Measurements from ENCODE around the gene SSC5D.

DNA sequence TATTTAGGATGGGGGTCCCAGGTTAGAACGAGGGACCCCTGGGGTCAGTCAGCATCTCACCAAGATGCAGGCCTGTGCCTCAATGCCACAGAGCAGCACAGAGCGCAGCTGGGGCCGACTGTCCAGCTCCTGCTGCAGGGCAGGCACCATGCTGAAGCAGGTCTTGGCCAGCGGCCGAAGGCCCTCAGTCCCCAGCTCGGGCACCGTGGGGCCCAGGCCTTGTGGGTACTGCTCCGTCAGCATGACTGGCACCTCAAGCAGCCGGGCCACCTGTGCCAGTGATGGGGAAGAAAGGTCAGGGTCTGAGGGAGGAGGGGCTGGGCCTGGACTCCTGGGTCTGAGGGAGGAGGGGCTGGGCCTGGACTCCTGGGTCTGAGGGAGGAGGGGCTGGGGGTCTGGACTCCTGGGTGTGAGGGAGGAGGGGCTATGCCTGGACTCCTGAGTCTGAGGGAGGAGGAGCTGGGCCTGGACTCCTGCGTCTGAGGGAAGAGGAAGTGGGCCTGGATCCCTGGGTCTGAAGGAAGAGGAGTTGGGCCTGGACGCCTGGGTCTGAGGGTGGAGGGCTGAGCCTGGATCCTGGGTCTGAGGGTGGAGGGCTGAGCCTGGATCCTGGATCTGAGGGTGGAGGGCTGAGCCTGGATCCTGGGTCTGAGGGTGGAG lies 32.5 kb upstream of the SSC5D start:
- TF ChIP-seq, protein P1, sequence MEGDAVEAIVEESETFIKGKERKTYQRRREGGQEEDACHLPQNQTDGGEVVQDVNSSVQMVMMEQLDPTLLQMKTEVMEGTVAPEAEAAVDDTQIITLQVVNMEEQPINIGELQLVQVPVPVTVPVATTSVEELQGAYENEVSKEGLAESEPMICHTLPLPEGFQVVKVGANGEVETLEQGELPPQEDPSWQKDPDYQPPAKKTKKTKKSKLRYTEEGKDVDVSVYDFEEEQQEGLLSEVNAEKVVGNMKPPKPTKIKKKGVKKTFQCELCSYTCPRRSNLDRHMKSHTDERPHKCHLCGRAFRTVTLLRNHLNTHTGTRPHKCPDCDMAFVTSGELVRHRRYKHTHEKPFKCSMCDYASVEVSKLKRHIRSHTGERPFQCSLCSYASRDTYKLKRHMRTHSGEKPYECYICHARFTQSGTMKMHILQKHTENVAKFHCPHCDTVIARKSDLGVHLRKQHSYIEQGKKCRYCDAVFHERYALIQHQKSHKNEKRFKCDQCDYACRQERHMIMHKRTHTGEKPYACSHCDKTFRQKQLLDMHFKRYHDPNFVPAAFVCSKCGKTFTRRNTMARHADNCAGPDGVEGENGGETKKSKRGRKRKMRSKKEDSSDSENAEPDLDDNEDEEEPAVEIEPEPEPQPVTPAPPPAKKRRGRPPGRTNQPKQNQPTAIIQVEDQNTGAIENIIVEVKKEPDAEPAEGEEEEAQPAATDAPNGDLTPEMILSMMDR (IDR thresholded peaks at IDR 0.05), result no peak
- no peak for TF ChIP-seq POLR2A (IDR thresholded peaks at IDR 0.05)
